ENCODE measurements around the gene SPOCK1.

The SPOCK1 gene

DNA sequence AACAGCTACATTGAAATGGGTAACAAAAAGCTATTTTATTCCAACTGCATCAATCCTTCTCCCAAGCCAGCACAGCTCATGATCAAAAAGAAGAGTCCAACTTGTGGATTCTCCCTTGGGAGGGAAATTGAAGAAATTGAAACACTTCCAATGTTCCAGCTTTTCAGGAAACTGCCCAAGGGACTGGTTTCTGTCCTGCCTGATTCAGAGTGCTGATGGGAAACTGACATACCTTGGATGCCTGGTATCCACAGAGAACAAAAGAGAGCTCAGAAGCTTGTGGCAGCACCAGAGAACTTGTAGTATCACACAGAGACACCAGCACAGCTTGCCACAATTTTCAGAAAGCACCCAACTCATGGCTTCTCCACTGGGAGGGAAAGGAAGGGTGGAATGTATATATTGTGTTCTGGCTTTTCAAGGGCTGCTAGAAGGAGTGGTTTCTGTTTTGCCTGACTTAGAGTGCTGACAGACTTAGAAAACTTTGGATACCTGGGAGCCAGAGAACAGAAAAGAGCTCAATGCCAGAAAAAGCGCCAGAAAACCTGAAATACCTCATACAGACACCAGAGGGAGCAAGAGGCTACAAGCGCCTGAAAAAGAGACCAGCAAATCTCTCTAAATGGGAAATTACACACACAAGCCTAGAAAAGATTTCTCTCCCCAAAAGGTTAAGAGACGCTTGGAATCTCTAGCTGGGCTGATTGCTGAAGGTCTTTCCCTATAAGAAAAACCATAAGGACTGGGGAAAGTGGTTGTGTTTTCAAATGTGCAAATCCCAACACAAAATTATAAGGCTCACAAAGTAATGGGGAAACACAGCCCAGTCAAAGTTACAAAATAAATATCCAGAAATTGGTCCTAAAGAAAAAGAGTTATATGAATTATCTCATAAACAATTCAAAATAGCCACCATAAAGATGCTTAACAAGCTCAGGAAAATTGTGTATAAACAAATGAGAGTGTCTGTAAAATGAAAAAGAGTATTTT is 178.8 kb downstream of the SPOCK1 start:
- peak; percentile 63 for DNase-seq

DNA sequence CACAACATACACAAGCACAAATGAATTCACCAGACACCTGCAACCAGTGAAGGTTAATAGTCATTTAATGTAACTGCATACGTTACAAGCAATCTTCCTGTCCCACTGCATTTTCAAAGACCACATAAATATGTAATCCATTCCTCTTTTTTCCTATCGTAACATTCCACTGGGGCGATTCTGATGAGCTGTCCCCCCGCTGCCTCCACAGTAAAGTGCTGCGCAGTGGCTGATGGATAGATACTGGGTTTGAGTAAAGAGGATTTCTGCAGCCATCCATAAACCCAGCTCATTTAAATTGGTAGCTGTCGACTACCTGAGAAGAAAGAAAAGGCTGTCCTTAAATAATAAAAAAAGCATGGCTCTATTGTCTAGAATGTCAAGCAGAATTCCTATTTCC is 181.1 kb downstream of the SPOCK1 start:
- DNase-seq: no peak

DNA sequence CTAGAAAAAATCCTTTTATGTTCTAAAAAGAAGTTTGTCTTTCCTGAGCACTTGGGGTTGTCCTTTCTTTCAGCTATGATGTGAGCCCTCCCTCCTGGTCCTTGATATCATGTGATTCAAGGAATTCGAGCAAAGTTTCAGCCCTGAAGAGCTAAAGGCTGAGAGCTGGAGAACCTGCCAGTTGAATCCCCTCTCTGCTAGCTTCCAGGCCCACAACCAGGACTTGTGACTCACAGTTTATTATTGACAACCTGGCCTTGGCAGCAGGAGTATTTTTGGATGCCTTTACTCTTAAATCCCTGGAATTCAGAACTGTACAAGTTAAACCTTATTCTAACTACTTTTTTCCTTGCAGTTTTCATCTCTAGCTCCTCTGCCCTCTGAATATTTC is 182.8 kb downstream of the SPOCK1 start:
- DNase-seq: peak; percentile 41

DNA sequence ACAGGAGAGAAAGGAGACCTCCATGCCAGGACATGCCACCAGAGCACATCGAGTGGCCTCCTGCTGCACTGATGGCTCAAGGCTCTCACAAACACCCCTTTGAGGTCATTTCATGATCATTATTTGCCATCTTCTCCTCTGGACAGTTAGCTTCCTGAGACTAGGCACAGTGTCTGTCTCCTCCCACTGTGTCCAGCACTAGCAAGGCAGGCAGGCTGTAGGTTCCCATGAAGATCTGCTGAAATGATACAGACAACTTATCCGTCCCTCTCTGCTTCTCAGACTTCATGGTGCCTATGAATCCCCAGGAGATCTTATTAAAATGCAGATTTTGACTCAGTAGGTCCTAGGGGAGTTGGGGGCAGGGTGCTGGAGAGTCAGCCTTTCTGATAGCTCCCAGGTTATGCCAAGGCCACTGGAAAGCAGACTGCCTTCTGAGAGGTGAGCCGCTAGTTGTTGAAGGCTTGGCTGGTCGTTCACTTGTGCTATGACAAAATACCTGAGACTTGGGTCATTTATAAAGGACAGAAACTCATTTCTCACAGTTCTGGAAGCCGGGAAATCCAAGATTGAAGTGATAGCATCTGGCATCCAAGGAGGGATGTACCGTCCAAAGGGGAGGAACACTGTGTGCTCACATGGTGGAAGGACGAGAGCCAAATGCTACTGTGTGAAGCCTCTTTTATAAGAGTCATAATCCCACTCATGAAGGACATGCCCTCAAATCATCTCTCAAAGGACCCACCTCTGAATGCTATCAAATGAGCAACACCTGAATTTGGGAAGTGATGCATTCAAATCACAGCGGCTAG is 183.4 kb downstream of the SPOCK1 start:
- DNase-seq: no peak

DNA sequence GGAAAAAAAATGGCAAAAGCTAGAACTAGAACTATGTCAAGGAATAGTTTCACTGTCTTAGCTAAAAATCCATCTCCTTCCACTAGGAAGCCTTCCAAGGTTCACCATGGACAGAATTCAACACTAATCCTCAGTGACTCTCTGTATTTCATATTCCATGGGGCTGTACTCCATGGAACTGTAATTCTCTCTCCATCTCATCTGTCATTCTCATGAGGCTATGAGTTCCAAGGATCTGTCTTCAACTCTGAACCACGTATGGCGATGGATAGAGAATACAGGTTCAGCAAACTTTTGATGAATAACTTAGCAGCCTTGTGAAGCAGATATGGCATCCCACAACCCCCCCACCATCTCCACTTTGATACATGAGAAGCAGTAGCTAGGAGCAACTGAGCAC is 184.0 kb downstream of the SPOCK1 start:
- DNase-seq: no peak

DNA sequence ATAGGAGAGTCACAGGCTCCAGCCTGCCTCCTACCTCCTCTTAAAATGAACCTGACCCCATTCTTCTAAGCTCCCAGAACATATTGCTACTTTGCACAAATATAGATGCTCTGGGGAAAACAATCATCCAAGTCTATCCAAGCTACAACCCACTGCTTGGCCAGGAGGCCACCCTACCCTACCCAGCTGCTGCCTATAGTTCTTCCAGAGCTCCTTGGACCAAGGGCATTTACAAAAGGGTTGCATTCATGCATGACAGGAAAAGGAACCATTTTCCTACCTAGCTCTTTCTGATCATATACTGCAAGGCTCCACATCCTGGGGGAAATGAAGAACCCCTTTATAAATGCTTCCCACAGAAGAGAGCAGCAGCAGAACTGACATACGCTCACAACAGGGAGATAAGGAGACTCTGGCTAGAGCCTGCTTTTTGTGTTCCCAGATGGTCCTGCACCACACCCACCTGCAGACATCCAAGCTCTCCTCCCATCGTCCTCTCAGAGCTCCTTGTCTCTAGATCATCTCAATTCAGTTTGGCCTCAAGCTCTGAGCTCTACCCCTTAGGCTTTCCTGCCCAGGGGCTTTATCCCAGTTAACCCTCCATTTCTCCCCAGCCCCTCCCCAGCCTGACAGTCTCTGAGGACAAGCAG is 185.5 kb downstream of the SPOCK1 start:
- no peak for DNase-seq

DNA sequence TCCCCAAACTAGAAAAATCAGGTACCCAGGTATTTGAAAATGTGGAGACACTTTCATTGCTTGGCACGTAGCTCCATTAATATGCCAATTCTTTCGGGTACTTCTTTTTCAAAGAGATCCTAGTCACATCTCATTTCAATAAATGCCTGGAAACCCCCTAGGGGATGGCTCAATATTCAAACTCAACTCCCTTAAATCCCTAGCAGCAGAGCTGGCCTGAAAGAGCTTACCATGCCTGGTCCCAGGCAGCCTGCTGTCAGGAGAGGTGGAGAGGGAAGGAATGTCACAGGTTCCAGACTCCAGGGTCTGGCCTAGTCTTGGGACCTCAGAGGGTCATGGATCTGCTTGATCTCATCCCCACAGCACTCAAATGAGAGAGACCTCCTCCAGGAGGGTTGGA is 187.1 kb downstream of the SPOCK1 start:
- no peak for DNase-seq

DNA sequence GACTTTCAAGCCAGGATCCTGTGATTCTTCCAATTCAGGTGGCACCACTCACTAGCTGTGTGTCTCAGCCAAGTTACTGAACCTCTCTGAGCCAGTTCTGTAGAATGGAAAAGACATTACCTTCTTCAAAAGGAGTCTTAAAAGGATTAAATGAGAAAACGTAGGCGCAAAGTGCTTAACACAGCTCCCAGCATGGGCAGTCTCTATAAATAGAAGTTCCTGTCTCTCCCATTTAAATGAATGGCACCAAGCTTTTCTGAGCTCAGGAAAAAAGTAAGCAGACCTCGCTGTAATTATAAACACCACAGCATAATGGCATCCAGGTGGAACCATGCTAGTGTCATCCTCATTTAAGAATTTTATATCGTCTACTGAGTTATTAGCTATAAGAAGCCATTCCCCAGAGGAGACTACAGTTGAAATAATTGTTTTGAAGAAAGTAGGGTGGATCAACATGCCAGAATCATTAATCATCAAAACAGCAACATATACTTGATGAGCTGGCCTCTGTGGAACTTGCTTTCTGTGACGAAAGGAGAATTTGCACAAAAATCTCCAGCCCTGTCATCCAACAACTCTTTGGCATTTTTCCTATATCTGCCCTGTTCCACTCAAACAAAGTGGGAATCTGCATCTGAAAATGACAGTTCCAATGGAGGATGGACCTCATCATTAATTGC is 188.9 kb downstream of the SPOCK1 start:
- peak; percentile 97 for DNase-seq

DNA sequence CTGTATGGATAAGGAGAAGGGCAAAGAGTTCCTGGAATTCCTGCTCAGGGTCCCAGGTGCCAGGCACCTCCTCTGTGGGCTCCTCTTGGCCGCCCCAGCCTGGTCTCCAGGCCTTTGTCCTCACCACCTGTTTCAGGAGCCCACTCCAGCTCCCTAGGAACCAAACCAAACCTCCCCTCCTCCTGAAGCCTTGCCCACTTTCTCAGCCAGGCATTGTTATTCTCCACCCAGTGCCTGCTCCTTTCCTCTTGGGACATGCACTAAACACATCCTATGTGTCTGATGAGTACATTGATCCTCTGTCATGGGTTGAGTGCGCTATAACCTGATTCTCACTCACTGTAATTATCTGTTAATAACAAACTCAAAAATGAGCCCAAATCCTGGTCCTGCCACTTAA is 189.8 kb downstream of the SPOCK1 start:
- DNase-seq: no peak

DNA sequence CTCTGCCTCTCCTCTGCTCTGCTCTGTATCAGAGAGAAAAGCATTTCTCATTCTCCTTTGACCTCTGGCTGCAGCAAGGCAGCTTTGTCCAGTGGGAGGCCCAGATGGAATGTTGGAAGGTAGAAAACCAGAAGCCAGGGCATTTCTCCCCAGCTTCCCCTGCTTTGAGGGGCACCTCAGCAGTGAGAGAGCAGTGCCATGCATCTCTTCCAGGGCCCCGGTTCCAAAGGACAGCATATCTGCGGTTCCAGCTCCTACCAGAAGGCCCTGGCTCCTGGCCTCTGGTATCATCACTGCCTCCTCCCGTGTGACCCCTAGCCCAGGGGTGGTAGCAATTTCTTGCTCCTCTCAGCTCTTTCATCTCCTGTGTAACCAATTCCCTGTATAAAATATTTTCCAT is 190.8 kb downstream of the SPOCK1 start:
- DNase-seq: no peak

DNA sequence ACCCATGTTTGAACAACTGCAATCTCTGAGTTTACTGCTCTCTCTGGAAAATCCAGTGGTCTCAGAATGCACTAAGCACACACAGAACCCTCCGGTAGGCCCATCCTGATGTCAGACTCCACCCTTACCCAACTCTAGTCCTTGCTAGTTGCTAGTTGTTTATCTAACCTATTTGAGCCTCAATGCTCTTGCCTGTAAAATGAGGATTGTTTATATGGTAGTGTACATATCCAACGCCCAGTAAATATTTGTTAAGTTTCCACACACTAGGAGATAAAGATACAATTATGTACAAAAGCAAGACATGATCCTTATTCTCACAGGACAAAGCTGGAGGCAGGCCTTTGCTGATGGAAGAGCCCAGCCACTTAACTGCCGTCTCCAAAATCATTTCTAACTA is 192.2 kb downstream of the SPOCK1 start:
- no peak for DNase-seq

DNA sequence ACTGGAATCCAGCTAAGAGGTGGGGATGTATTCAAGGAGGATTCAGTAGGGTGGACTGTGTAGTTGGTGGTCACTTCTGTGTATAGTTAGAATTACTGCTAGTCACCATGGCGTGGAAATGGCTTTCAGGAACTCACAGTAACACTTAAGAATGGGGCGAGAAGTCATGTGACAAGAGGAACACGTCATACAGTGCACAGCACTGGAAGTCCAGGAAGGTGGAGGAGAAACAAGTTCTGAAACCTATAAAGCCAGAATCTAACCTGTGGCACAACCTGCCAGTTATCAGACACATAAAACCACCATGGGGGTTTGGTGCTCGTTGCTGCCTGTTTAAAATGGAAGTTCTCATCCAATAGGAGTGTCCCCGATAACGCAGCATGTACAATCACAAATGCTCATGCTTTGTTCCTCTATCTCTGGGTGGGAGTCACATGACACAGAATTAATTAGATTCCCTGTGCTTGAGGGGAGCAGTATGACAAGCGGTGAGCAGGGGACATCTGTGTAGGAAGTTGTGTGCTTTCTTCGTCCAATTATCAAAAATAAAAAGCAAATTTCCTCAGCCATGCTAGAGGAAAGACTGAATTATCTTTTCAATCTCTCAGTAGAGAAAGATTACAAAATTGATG is 193.0 kb downstream of the SPOCK1 start:
- no peak for DNase-seq

DNA sequence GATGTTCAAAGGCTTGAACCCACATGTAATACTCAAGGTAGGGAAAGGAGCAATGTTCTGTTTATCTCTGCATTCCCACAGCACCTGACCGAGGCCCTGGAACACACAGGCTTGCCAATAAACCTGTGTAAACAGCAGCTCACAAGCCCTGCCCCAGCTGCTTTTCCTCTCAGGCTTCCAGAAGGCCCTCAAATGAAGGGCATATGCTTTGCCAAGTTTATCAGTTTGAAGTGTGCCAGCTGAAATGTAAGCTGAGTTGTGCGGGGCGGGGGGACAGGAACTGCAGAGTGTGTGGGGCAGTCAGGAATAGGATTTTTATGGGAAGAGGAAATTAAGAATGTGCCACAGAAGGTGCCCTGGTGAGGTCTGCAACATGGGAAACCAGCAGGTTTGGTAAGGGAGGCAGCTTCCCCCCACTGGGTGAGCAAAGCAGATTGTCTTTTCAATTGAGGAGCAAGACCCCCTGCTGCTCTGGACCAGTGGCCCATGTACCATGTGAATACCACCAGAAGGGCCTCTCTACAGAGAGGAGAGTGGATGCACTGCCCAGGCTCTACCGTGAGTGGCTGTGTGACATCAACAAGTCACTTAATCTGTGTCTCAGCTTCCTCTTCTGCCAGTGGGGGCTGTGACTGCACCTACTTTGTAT is 194.8 kb downstream of the SPOCK1 start:
- no peak for DNase-seq

DNA sequence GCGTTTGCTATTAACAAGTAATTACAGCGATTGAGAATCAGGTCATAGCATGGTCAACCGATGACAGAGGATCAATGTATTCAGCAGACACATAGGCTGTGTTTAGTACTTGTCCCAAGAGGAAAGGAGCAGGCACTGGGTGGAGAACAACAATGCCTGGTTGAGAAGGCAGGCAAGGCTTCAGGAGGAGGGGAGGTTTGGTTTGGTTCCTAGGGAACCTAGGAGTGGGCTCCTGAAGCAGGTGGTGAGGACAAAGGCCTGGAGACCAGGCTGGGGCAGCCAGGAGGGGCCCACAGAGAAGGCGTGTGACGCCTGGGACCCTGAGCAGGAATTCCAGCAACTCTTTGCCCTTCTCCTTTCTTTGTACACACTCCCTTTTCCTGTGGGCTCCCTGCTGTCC is 195.6 kb downstream of the SPOCK1 start:
- no peak for DNase-seq

DNA sequence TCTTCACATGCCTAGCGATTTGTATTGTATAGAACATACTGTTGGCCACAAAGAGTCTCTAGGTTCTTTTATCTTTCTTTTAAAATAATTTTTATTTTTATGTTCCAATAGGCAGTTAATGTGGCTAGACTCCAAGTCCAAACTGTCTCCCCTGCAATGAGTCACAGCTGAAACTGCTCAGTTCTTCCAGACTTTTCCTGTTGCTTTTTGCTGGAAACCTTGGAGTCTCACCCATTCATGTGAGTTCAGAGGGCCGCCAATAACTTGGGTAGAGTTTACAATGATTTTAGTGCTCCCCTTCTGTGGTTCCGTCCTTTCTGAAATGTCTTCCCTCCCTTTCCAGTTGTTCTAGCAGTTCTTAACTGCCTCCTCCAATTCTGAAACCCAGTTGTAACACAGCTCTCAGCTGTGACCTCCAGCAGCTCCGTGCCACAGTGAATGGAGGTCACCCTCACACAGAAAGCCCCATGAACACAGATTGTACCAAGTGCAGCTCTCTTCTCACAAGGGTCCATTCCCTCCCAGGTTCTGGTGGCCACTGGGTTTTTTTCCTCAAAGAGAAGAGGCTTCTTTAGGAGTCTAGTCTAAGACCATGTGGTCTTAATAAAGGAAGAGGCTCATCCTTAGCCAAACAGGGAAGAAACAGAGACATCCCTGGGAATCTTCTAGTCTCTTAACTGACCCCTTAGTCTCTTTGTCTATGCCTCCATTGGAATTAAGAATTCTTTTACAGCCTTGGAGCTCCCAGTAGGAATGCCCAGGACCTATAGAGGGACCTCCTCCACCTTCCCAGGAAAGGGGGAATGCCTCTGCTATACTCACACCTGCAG is 198.5 kb downstream of the SPOCK1 start:
- DNase-seq: peak; percentile 75

DNA sequence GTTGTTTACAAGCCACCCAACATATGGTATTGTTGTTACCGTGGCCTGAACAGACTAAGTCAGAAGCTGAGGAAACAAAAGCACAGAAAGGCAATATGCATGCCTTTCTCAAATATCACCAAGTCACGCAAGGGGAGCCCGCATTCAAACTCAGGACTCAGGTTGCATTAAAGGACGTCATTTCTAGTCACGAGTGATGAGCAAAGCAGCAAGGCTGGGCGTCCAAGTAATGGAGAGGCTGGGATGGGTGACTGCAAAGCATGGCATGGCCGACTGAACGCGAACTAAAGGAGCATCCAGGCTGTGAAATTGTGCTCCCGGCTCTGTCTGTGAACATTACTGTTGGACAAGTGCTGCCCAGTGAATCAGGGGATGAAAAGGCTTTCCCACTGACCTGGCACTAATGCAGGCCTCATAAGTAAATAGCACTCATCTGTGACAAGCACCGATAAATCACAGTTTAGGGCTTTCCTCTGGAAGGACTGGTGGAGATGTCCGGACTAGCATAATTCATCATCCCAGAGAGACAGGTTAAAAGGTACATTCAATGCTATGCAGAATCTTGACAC is 202.8 kb downstream of the SPOCK1 start:
- no peak for DNase-seq

DNA sequence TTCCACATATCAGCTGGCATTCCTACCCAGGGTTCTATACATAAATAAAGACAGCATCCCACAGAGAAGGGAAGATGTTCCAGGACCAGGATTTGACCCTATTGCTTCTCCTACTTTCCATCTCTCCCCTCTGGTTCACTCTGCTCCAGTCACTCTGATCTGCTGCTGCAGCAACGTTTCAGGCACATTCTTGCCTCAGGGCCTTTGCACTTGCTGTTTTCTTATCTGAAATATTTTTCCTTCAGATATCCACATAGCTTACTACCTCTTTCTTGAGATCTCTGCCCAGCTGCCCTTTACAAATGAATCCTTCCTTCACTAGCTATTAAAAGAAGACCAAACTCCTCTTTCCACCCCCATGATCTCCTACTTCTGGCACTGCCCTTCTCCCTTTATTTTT is 204.5 kb downstream of the SPOCK1 start:
- DNase-seq: no peak

DNA sequence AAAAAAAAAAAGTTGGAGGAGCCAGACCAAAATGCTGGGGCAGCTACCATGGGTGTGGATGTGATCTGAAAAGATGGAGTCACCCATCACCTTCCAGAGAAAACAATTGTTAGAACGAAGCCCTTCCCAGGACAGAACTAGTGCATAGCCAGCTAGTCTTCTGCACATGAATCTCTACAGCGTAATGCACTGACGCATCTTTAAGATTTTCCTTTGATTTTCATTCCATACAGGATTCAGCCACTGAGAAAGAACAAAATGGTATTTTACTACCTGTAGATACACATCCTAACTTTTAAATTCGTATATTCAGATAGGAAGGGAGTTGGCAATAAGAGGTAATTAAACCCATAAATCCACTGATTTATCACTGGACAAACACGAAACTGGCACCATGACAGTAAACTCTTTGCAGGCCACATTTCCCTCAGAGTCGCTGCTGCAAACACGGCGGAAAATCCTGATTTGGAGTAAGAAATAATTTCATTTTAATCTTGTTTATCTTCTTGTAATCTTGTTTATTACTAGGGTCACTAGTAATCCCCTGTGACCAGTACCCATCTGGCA is 206.6 kb downstream of the SPOCK1 start:
- DNase-seq: no peak

DNA sequence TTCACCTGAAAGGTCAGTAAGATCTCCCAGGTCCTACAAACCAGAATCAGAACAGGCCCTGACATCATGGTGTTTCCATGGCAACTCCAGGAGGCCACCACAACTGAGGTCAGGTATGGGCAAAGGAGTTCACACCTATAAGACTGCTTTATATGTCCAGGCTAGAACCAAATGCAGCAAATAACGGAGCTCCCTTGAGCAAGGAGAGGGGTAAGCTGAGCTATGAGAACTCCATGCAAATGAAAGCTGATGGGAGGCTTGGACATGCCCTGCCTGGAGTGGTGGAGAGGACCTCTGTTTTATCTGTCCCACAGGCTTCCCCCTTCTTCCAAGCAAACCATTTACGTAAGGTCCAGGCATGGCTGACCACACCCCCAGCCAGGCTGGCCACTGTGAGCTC is 207.7 kb downstream of the SPOCK1 start:
- DNase-seq: no peak

DNA sequence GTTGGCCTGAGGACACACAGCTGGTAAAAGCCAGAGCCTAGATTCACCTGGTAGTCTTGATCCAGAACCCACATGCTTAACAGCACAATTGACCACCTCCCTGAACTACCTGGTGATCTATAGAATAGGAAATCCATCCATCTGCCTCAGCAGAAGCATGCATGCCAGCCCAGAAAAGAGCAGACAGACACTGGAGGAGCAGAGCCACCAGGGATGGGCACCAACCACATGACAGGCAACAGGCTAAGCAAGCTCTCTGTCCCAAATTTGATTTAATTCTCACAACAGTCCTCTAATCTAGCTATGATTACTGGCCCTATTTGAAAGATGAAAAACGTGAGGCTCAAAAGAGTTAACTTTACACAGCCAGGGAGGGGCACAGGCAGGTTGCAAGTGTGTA is 208.1 kb downstream of the SPOCK1 start:
- DNase-seq: no peak
